ENCODE measurements around the gene SREK1.

- TF ChIP-seq POLR2A (IDR thresholded peaks at IDR 0.05): no peak
- TF ChIP-seq CTCF (IDR thresholded peaks at IDR 0.05): no peak
These were observed 80.2 kb downstream of the SREK1 start for GRCh38 chr5:66224274-66224673.

Measured in body of pancreas (tissue), 4 donors.